ENCODE results near the gene GTF2F2.

DNA sequence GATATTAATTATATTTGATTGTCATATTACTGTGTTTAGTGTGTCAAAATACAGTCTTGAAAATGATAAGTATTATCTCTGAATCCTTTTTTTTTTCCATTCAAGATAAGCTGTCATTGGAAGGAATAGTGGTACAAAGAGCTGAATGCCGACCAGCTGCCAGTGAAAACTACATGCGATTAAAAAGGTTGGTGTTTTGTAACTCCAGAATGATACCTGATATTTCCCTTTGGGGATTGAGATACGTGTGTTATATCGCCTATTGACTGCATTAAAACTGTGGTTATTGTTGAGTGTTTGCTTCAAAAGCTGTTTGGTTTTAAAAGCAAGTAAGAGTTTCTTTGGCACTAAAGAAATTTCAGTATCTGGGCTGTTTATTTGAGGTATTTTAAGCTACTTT lies 87.0 kb downstream of the GTF2F2 start:
- TF ChIP-seq, protein P1, sequence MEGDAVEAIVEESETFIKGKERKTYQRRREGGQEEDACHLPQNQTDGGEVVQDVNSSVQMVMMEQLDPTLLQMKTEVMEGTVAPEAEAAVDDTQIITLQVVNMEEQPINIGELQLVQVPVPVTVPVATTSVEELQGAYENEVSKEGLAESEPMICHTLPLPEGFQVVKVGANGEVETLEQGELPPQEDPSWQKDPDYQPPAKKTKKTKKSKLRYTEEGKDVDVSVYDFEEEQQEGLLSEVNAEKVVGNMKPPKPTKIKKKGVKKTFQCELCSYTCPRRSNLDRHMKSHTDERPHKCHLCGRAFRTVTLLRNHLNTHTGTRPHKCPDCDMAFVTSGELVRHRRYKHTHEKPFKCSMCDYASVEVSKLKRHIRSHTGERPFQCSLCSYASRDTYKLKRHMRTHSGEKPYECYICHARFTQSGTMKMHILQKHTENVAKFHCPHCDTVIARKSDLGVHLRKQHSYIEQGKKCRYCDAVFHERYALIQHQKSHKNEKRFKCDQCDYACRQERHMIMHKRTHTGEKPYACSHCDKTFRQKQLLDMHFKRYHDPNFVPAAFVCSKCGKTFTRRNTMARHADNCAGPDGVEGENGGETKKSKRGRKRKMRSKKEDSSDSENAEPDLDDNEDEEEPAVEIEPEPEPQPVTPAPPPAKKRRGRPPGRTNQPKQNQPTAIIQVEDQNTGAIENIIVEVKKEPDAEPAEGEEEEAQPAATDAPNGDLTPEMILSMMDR (IDR thresholded peaks at IDR 0.05): no peak
- TF ChIP-seq POLR2A (IDR thresholded peaks at IDR 0.05): no peak
- TF ChIP-seq EP300 (IDR thresholded peaks at IDR 0.05): no peak
- no peak for TF ChIP-seq POLR2AphosphoS5 (IDR thresholded peaks at IDR 0.05)
